ENCODE data around the gene OS9. TPM values are rescaled to one million over a fixed set of nuclear protein-coding genes. Genes with fewer than 3 reads are reported as not detected.

The OS9 gene
- total and polyA plus RNA-seq, 4 donors, result 136 to 357 (median 216) TPM

DNA sequence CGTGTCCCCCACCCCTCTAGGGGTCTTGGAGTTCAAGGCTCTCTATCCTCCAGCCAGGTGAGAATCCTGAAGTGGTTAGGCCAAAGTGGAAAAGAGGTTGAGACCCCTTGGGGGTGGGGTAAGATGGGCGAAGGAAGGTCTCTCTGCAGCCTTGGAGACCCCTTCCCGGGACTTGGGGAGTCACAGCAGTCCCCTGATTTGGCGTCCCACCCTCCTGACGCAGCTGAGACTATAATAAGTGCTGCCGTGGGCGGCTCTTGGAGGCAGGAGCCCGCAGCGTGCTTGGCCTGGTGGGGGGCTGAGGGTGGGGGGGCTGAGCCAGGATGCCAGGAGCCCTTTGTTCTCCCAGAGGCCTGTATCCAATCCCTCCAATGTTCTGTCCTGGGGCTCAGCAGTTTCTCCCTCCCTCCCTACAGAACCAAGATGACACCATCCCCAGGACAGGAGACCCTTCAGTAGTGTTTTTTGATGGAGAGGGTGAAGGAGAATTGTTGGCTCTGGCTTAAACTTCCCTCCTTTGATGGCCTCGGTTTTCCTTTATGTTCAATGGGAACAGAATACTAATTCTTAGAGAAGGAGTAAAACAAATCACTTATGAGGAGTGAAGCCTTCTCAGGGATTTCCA, 46.1 kb downstream of the OS9 start (continued):
- TF ChIP-seq, protein P1, sequence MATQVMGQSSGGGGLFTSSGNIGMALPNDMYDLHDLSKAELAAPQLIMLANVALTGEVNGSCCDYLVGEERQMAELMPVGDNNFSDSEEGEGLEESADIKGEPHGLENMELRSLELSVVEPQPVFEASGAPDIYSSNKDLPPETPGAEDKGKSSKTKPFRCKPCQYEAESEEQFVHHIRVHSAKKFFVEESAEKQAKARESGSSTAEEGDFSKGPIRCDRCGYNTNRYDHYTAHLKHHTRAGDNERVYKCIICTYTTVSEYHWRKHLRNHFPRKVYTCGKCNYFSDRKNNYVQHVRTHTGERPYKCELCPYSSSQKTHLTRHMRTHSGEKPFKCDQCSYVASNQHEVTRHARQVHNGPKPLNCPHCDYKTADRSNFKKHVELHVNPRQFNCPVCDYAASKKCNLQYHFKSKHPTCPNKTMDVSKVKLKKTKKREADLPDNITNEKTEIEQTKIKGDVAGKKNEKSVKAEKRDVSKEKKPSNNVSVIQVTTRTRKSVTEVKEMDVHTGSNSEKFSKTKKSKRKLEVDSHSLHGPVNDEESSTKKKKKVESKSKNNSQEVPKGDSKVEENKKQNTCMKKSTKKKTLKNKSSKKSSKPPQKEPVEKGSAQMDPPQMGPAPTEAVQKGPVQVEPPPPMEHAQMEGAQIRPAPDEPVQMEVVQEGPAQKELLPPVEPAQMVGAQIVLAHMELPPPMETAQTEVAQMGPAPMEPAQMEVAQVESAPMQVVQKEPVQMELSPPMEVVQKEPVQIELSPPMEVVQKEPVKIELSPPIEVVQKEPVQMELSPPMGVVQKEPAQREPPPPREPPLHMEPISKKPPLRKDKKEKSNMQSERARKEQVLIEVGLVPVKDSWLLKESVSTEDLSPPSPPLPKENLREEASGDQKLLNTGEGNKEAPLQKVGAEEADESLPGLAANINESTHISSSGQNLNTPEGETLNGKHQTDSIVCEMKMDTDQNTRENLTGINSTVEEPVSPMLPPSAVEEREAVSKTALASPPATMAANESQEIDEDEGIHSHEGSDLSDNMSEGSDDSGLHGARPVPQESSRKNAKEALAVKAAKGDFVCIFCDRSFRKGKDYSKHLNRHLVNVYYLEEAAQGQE (IDR thresholded peaks at IDR 0.05), result no peak
- no peak for TF ChIP-seq RAD21 (IDR thresholded peaks at IDR 0.05)
- no peak for TF ChIP-seq JUND (IDR thresholded peaks at IDR 0.05)
- TF ChIP-seq NR2F2 (IDR thresholded peaks at IDR 0.05), result no peak
- no peak for TF ChIP-seq SP1 (IDR thresholded peaks at IDR 0.05)
- TF ChIP-seq HNF4A (conservative IDR thresholded peaks at IDR 0.05), result no peak
- TF ChIP-seq, protein P2, sequence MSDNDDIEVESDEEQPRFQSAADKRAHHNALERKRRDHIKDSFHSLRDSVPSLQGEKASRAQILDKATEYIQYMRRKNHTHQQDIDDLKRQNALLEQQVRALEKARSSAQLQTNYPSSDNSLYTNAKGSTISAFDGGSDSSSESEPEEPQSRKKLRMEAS (IDR thresholded peaks at IDR 0.05), result no peak

DNA sequence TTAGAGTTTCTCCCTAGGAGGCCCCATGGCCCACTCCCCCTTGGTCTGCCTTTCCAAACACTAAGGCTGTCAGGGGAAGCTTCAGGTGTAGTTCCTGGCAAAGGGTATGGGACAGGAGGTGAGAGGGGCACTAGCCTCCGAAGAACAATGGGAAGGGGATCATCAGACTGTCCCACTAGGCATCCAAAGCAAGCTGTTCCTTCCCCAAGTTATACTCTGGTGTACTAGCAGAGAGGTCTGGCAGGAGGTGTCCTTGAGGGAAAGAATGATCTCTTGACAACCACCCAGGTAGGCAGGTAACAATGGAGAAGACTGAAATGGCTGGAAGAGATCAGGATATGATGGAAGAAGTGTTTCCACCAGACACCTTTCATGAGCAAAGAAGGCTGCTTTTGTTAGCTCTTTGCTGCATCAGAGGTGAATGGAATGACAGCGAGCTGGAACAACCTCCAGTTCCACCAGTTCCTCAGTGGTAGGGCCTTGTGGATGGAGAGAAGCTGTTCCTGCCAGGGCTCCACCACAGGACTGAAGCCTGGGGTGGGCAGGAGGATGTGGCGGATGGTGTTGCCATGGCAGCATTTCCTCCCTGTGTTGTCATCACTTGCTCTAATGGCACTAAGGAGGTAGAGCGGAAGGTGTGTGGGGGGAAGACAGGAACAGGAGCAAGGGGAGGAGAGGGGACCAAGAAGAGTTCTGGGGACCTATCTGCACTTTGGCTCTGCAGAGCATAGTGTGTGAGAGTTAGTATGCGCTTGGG, 46.9 kb downstream of the OS9 start:
- H3K27ac ChIP-seq (ENCODE audit: low read depth in 1 of 2, low read length in 2 of 2), result no peak overlapping the region
- peaks cover 3 to 32% (median 20%) of the 10 kb centered on the region in 4 donors for H3K4me1 ChIP-seq (ENCODE audit: control insufficient read depth in 4 of 4, insufficient read depth in 4 of 4, low read length in 3 of 4)
- WGBS, result 72% methylated on average over 5 of the region's 5 CpGs
- no peaks in the 10 kb centered on the region for H3K9me3 ChIP-seq (ENCODE audit: control insufficient read depth in 4 of 4, low read length in 3 of 4)
- no peak for DNase-seq (ENCODE audit: low spot score)
- peaks cover 0 to 10% (median 4%) of the 10 kb centered on the region in 4 donors for H3K27me3 ChIP-seq (ENCODE audit: control insufficient read depth in 4 of 4, insufficient read depth in 4 of 4, low read length in 3 of 4)
- no peak overlapping the region for H3K9ac ChIP-seq (ENCODE audit: low read depth in 1 of 2, low read length in 2 of 2)
- no peaks in the 10 kb centered on the region for H3K36me3 ChIP-seq (ENCODE audit: control insufficient read depth in 4 of 4, insufficient read depth in 3 of 4, low read depth in 1 of 4, low read length in 3 of 4)
- no peak for TF ChIP-seq FOXA2 (IDR thresholded peaks at IDR 0.05)
- TF ChIP-seq, protein P1 (IDR thresholded peaks at IDR 0.05), result no peak
- H3K4me3 ChIP-seq (ENCODE audit: low read depth in 1 of 3, low read length in 3 of 3), result no peak overlapping the region

DNA sequence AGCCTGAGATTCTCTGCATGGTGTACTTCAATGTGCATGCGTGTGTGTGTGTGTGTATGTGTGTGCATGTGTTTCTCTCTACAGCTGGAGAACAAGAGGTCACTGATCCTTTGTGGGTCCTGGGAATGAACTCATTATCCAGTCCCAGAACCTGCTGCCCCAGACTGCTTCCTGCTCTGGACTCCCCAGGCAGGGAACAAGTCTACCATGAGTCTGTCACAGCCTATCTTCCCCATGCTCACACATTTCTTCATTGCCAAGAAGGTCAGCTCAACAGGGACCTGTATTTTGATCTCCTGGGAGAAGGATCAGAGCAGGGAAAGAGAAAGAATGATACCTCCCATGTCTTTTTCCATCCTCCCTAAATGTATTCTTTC, 47.5 kb downstream of the OS9 start:
- DNase-seq (ENCODE audit: low spot score), result no peak
- H3K27ac ChIP-seq (ENCODE audit: low read depth in 1 of 2, low read length in 2 of 2), result peak overlapping the region in 1 of 2 donors; percentile 7
- 71% methylated on average over 1 of the region's 1 CpG for WGBS
- H3K4me1 ChIP-seq (ENCODE audit: control insufficient read depth in 4 of 4, insufficient read depth in 4 of 4, low read length in 3 of 4), result peaks cover 3 to 30% (median 20%) of the 10 kb centered on the region in 4 donors
- no peaks in the 10 kb centered on the region for H3K9me3 ChIP-seq (ENCODE audit: control insufficient read depth in 4 of 4, low read length in 3 of 4)
- no peak overlapping the region for H3K9ac ChIP-seq (ENCODE audit: low read depth in 1 of 2, low read length in 2 of 2)
- peak; percentile 20 to 48 for TF ChIP-seq RXRA (IDR thresholded peaks at IDR 0.05)
- TF ChIP-seq, protein P3, sequence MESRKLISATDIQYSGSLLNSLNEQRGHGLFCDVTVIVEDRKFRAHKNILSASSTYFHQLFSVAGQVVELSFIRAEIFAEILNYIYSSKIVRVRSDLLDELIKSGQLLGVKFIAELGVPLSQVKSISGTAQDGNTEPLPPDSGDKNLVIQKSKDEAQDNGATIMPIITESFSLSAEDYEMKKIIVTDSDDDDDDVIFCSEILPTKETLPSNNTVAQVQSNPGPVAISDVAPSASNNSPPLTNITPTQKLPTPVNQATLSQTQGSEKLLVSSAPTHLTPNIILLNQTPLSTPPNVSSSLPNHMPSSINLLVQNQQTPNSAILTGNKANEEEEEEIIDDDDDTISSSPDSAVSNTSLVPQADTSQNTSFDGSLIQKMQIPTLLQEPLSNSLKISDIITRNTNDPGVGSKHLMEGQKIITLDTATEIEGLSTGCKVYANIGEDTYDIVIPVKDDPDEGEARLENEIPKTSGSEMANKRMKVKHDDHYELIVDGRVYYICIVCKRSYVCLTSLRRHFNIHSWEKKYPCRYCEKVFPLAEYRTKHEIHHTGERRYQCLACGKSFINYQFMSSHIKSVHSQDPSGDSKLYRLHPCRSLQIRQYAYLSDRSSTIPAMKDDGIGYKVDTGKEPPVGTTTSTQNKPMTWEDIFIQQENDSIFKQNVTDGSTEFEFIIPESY (IDR thresholded peaks at IDR 0.05), result no peak
- TF ChIP-seq HNF4A (conservative IDR thresholded peaks at IDR 0.05), result no peak
- TF ChIP-seq NR2F2 (IDR thresholded peaks at IDR 0.05), result peak; percentile 54
- H3K36me3 ChIP-seq (ENCODE audit: control insufficient read depth in 4 of 4, insufficient read depth in 3 of 4, low read depth in 1 of 4, low read length in 3 of 4), result peaks cover 0 to under 1% (median 0%) of the 10 kb centered on the region in 4 donors
- no peak overlapping the region for H3K4me3 ChIP-seq (ENCODE audit: low read depth in 1 of 3, low read length in 3 of 3)
- H3K27me3 ChIP-seq (ENCODE audit: control insufficient read depth in 4 of 4, insufficient read depth in 4 of 4, low read length in 3 of 4), result peaks cover 0 to 9% (median 4%) of the 10 kb centered on the region in 4 donors
